K562 (cell line): ENCODE measurements around the gene HOXB5. TPM values are rescaled to one million over a fixed set of nuclear protein-coding genes. Genes with fewer than 3 reads are reported as not detected.

Source experiments
- ARID1B ChIP-seq: fragments of 450-650 bp; IDR thresholded peaks from 2 replicates; pipeline ENCODE4 v1.6.1; 2016; ENCODE audit warnings: antibody characterized with exemption, mild to moderate bottlenecking, inconsistent platforms
- CEBPG ChIP-seq, 3 experiments: fragments of 200-800 bp in 1 of 3; sonication (Bioruptor generic) in 1 of 3; sonication (generic) in 1 of 3; formaldehyde crosslinking in 1 of 3; IDR thresholded peaks in 2 of 3; conservative IDR thresholded peaks in 1 of 3; 2 replicates each; pipeline versions ENCODE4 v1.6.1 to v1.8.0; 2016 to 2022; ENCODE audit warnings: missing compliant biosample characterization in 2 of 3, missing genetic modification characterization in 2 of 3, mild to moderate bottlenecking in 1 of 3, missing genetic modification reagents in 1 of 3
- CHD1 ChIP-seq: fragments of 200-600 bp; sonication (generic); IDR thresholded peaks from one replicate; pipeline ENCODE4 v1.6.1; 2012; ENCODE audit warnings: mild to moderate bottlenecking, moderate library complexity, low read length, inconsistent platforms
- CREM ChIP-seq: IDR thresholded peaks from 2 replicates; pipeline ENCODE4 v1.6.1; 2014; ENCODE audit warnings: antibody characterized with exemption, low read depth
- ESRRB ChIP-seq: fragments of 250-450 bp; sonication (Bioruptor Pico); IDR thresholded peaks from 2 replicates; pipeline ENCODE4 v1.5.0; 2020; ENCODE audit warnings: mild to moderate bottlenecking, moderate library complexity, borderline replicate concordance
- FOXJ3 ChIP-seq: sonication (generic); formaldehyde crosslinking; IDR thresholded peaks from 2 replicates; pipeline ENCODE4 v1.4.0; 2020; ENCODE audit warnings: mild to moderate bottlenecking, missing genetic modification reagents
- HDAC1 ChIP-seq, 2 experiments: fragments of 450-650 bp; IDR thresholded peaks; 2 replicates each; pipeline ENCODE4 v1.6.1; 2016 to 2017; ENCODE audit warnings: inconsistent platforms in 1 of 2, mild to moderate bottlenecking in 1 of 2, moderate library complexity in 1 of 2
- HOXB6 ChIP-seq: fragments of 250-450 bp; sonication (Bioruptor Pico); IDR thresholded peaks from 2 replicates; pipeline ENCODE4 v1.5.1; 2022; ENCODE audit warnings: mild to moderate bottlenecking, borderline replicate concordance
- MNT ChIP-seq, 2 experiments: fragments of 450-650 bp; conservative IDR thresholded peaks; 2 replicates each; pipeline ENCODE4 v1.6.1; 2017; ENCODE audit warnings: mild to moderate bottlenecking in 2 of 2, moderate library complexity in 2 of 2
- PHB2 ChIP-seq: fragments of 450-650 bp; IDR thresholded peaks from 2 replicates; pipeline ENCODE4 v1.6.1; 2017; ENCODE audit warnings: low read depth
- POLR2AphosphoS5 ChIP-seq: IDR thresholded peaks from 2 replicates; pipeline ENCODE4 v1.6.1; 2011; ENCODE audit warnings: mild to moderate bottlenecking, low read depth, low read length, moderate library complexity; ENCODE audit not compliant: control insufficient read depth, insufficient read depth
- PTBP1 ChIP-seq: fragments of 200-400 bp; formaldehyde crosslinking; IDR thresholded peaks from 2 replicates; pipeline ENCODE4 v1.6.1; 2017; ENCODE audit warnings: low read depth, low read length
- SMARCB1 ChIP-seq: IDR thresholded peaks from 2 replicates; pipeline ENCODE4 v1.6.1; 2011; ENCODE audit warnings: improper control_type of control experiment, low read depth; ENCODE audit not compliant: insufficient read length
- SPI1 ChIP-seq: IDR thresholded peaks from 2 replicates; pipeline ENCODE4 v1.6.1; 2011; ENCODE audit warnings: low read depth, low read length, control low read depth, borderline replicate concordance
- ZBED1 ChIP-seq: IDR thresholded peaks from 2 replicates; pipeline ENCODE4 v1.6.1; 2014
- ZBTB12 ChIP-seq: fragments of 250-450 bp; sonication (Bioruptor Pico); IDR thresholded peaks from 2 replicates; pipeline ENCODE4 v1.4.0; 2020
- ZNF282 ChIP-seq: sonication (generic); formaldehyde crosslinking; IDR thresholded peaks from 2 replicates; pipeline ENCODE4 v1.8.1; 2023; ENCODE audit warnings: missing genetic modification reagents
- ZNF639 ChIP-seq, 2 experiments: fragments of 200-800 bp in 1 of 2; sonication (Bioruptor generic) in 1 of 2; sonication (generic) in 1 of 2; formaldehyde crosslinking in 1 of 2; IDR thresholded peaks in 1 of 2; conservative IDR thresholded peaks in 1 of 2; 2 replicates each; pipeline versions ENCODE4 v1.5.0 to v1.6.1; 2016 to 2020; ENCODE audit warnings: missing compliant biosample characterization in 1 of 2, missing genetic modification characterization in 1 of 2, missing genetic modification reagents in 1 of 2
- ZNF766 ChIP-seq: fragments of 200-800 bp; sonication (Bioruptor generic); conservative IDR thresholded peaks from 2 replicates; pipeline ENCODE4 v1.6.1; 2016; ENCODE audit warnings: missing genetic modification characterization, missing compliant biosample characterization
- polyA plus RNA-seq, 8 experiments: library from polyadenylated mRNA; depleted of rRNA in 4 of 8; stranded (reverse) in 5 of 8; unstranded in 3 of 8; fragments of >200 nt; fragmentation: Nextera tagmentation in 2 of 8; fragmentation: Illumina TruSeq in 1 of 8; extraction: Ambion mirVana in 2 of 8; extraction: Trizol in 1 of 8; gene quantifications; 2 replicates each; pipeline versions ENCODE4 v1.2.1 to v1.2.3, GENCODE V29; 2011 to 2014; ENCODE audit warnings: inconsistent platforms in 1 of 8, missing spikeins in 1 of 8
- total RNA-seq, 7 experiments: library from RNA; depleted of rRNA in 6 of 7; stranded (reverse); fragments of >200 nt in 6 of 7; fragmentation: Illumina TruSeq in 2 of 7; extraction: Trizol in 2 of 7; gene quantifications; 2 replicates each; pipeline versions ENCODE4 v1.2.1 to v1.2.3, GENCODE V29; 2011 to 2021; ENCODE audit warnings: low replicate concordance in 1 of 7
- TF ChIP-seq, protein P1 (sequence below): fragments of 450-650 bp; formaldehyde crosslinking; IDR thresholded peaks from 2 replicates; pipeline ENCODE4 v1.4.0; 2022; ENCODE audit warnings: missing genetic modification characterization

HOXB5 gene
- total and polyA plus RNA-seq, 9 of the 15 experiments (the other 6 are each of a cell fraction or from before 2014, with no cell fraction given): 0.24 to 2.7 (median 0.65) TPM

- TF ChIP-seq ZBTB12 (CRISPR knock-in tag) (no peak), ZNF766 (CRISPR knock-in tag) (0 out of 2 replicates have a peak, but pooled peaks have one; percentile 1), PTBP1 (no peak), CEBPG (CRISPR knock-in tag; IDR thresholded peaks at IDR 0.05) (no peak), CEBPG (tag; conservative IDR thresholded peaks at IDR 0.05 in 1 of 2, IDR thresholded peaks at IDR 0.05 in 1 of 2) (no peak), CREM (peak; percentile 10; the same call in 1 of the 2 replicates), PHB2 (no peak), FOXJ3 (no peak), HOXB6 (CRISPR knock-in tag) (no peak), MNT (conservative IDR thresholded peaks at IDR 0.05) (no peak), ESRRB (CRISPR knock-in tag) (no peak), ZBED1 (no peak), CHD1 (peak; percentile 54), SMARCB1 (no peak), POLR2AphosphoS5 (no peak), SPI1 (peak; percentile 27; the same call in 1 of the 2 replicates), ZNF639 (CRISPR knock-in tag; conservative IDR thresholded peaks at IDR 0.05 in 1 of 2, IDR thresholded peaks at IDR 0.05 in 1 of 2) (no peak), ARID1B (no peak), HDAC1 (IDR thresholded peaks at IDR 0.05) (no peak), ZNF282 (CRISPR knock-in tag) (no peak)
- TF ChIP-seq, protein P1, sequence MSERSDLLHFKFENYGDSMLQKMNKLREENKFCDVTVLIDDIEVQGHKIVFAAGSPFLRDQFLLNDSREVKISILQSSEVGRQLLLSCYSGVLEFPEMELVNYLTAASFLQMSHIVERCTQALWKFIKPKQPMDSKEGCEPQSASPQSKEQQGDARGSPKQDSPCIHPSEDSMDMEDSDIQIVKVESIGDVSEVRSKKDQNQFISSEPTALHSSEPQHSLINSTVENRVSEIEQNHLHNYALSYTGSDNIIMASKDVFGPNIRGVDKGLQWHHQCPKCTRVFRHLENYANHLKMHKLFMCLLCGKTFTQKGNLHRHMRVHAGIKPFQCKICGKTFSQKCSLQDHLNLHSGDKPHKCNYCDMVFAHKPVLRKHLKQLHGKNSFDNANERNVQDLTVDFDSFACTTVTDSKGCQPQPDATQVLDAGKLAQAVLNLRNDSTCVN (CRISPR knock-in tag): no peak
These were observed 33.6 kb upstream of the HOXB5 start (continued) for GRCh38 chr17:48627118-48627597.
